Measurements from ENCODE around the gene OR4K5.

DNA sequence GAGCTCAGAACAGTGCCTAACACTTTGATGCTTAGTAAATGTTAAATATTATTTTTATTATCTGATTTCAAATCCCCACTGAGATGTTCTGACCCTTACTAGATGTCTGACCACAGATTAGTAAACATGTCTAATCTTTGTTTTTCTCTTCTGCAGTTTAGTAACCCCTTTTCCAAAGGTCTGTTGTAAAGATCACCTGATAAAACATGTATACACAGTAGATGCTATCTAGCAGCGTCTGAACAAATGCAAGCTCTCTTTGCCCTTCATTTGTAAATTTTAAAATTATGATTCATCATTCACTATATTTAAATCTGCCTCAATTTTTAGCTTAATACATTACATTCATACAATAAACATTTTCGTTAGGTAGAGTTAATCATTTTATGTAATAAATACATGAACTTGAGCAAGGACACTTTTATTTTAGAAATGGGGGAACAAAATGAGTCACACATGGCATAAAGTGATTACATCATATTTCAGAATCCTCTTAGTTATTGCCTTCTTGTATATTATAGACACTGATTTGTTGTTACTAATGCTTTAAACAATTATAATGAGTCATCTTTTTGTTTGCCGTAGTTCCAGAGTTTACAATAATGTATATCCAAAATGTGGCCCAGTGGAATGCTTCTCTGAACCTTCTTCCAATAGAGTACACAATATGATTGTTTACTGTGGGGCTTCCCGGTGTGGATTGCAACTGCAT lies 1.7 kb upstream of the OR4K5 start:
- no peak for TF ChIP-seq POLR2A (IDR thresholded peaks at IDR 0.05; ENCODE audit: low read length)
- no peak for TF ChIP-seq GATA1 (IDR thresholded peaks at IDR 0.05; ENCODE audit: low read depth, low read length)

Measured in erythroblast (primary cell).